OCI-M1 (cell line): ENCODE measurements around the gene MRPS34.
A peak's percentile ranks its signal among the peaks of the same experiment; 100 is the strongest.

Experiments used
- DNase-seq: peaks from one replicate; lab custom pipeline; 2025; lab: John Stamatoyannopoulos, UW

Gene MRPS34

DNA sequence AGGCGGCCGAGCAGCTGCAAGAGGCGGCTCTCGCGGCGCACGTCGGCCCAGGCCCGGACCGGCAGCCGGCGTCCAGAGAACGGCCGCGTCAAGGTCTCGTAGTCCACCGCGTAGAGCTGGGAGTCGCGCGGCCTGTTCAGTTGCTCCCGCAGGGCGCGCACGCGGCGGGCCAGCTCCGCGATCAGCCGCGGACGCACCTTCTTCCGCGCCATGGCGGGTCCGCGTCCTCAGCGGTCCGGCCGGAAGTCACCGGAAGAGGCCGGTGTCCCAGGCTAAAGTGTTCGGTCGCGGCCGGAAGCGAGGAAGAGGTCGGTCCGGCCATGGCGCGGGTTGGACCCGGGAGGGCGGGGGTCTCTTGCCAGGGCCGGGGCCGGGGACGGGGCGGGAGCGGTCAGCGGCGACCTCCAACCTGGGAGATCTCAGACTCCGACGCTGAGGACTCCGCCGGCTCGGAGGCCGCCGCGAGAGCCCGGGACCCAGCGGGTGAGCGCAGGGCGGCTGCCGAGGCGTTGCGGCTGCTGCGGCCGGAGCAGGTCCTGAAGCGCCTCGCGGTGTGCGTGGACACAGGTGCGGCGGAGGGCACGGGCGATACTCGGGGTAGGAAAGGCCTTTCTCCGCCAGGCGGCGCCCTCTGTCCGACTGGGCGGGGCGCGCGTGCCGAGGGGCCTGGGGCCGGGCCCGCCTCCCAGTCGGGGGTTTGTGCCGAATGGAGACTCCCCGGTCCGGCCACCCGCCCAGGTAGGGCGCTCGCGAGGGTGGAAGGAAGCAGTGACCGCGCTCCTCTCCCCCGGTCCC is at the start of gene MRPS34:
TSS of gene MRPS34 (minus strand) at position 227 of the 795 bp plus-strand sequence. CDS start at position 212, 15 bp downstream.
- peak; percentile 92 for DNase-seq

DNA sequence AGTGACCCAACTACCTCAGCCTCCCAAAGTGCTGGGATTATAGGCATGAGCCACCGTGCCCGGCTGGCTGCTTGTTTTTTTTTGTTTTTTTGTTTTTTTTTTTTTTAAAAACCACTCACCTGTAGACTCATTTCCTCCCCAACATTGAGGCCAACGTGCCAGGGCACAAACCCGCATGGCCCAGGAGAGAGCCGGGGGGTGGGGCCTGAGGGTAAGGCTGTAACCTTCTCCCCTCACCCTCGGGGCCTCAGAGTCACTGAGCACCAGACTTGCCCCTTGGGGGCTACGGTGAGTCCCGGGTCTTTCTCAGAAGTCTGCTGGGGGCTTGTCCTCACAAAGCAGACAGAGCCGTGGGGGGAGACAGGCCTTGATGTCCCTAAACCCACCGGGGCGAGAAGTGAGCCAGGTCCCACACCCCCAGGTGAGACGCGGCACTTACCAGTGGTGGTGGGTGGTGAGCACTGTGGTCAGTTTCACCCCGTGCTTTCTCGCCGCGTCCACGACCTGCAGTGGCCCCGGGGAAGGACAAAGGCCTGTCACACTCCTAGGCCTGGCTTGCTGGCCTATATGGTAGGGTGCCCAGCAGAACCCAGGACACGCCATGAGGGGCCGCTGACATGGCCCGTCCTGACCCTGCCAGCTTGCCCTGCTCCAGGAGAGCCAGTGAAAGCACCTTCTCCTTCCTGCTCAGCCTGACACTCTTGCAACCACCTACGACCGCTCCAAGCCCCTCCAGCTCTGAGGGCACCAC is 49.1 kb upstream of the MRPS34 start:
- no peak for DNase-seq

DNA sequence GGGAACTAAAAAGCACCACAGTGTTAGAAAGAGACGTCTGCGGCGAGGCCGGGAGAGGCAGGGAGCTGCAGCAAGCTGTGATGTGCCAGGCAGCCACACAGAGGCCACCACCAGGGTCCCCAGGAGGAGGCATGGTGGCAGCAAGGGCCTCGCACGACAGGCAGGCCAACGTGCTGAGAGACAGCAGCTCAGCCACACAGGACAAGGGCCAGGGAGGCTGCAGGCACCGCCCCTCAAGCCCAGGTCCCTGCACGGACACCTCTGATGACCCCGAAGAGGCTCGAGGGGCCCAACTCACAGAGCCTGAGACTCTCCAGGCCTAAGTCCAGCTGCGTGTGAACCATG is 48.0 kb upstream of the MRPS34 start:
- no peak for DNase-seq

DNA sequence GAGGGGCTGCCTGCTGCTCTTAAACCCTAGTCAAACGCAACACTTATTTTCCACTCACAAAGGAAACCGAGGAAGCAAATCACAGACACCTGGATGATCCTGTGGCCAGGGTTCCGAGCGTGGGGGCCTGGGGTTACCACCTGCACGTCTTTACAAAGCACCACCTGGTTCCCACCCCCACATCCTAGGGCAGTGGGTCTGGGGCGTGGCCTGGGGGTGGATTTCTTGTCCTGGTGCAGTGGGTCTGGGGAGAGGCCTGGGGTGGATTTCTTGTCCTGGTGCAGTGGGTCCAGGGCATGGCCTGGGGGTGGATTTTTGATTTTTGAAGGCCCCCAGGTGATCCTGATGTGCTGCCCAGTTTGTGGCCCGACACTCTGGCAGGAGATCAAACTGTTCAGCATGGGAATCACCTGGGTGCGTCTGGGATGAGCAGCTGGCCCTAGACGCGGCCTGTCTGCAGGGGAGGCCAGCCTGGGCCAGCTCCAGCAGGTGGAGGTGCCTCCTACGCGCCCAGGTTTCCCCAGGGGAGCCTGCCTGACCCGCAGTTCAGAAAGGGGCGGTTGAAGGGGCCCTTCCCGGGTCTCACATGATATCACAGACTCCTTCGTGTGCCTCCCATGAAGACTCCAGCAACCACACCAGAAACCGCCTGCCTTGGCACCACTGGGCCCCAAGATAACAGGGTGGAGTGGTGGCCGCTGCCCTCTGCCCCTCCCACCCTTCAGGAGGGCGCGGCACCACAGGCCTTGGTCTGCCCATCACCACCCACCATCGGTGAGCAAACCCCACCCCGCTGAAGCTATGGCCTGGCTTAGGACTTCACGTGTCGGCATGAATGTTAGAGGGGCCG is 47.4 kb upstream of the MRPS34 start:
- DNase-seq = no peak

DNA sequence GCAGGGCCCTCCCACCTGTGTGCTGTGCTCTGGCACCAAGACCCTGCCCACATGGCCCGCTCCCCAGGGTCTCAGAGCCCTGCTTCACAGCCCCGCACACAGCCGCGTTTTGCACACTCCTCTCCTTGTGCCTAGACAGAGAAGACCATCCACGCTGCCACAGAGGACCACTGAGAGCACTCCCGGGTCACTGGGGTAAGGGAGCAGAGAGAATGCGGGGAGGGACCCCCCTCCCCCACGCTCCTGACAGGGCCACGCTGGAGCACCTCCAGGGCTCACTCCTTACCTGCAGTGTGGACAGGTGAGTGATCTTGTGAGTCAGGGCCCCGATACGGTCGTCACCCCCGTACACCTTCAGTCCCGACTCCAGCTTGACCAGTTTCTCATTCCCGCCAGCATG is 46.7 kb upstream of the MRPS34 start:
- DNase-seq = no peak

DNA sequence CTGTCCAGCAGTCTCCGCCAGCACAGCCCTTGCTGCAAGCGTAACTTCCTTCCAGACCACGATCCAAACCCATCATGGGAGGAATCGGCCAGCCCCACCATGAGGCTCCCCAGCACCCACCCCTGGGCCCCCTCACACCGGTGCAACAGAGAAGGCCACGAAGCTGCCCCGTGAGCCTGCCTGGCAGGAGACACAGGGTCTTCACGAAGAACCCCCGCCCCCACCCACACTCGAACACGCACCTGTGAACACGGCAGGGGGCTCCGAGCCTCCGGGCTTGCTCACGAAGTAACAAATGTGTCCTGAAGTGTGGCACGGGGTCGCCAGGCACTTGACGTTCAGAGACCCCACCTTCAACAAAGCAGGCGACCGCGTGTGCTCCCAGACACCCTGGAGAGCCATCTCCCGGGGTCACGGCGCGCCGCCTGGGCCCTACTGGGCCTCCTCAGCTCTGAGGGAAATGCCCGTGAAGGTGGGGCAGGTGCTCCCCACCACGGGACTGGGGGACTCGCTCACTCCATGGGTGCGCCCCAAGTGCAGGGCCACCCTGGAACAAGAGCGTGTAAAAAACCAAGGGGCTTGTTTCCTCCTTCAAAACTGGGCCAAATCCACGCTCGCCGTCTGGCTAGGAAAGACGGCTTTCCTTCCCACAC is 46.1 kb upstream of the MRPS34 start:
- no peak for DNase-seq

DNA sequence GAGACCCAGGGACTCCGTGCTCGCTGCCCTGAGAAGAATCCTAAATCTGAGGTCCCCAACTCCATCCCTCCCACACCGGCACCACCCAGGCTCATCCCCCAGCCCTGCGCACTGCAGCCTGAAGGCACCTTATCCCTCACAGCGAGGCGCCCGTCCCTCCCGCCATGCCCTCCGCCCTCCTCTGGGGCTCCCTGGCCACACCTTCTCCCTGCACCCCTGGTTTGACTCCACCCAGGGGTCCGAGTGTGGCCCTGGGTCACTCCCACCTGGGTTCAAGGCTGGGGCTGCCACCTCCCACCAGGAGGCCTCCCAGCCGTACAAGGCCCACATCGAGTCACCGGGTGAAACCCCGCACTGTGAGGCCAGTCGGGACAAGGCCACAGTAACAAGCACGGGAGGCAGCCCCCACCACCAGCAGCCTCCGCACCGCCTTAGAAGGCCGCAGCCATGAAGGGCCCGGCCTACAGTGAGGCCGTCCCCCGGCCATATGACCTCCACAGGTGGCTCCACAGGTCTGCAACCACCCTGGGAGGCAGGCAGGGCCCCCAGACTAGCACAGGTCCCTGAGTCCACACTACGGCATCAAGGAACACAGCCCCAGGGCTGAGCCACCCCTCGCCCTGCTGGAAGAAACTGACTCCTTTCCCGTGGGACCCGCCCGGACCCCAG is 45.4 kb upstream of the MRPS34 start:
- DNase-seq = no peak

DNA sequence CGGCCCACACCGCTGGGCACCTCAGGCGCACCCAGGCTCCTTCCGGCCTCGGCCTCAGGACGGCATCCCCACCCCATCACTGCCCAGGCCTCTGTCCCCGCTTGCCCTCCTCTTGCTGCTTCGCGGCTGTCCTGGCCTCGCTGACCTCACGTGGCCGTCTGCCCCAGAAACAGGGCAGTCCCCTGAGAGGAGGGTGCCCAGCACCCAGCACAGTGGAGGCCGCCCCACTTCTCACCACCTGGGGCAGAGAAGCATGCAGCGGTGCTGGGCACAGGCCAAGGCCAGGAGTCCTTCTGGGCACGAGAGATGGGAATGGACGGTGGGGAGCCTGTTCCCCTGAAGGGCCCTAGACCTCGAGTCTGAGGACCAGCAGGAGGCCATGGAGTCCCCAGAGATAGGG is 44.8 kb upstream of the MRPS34 start:
- no peak for DNase-seq

DNA sequence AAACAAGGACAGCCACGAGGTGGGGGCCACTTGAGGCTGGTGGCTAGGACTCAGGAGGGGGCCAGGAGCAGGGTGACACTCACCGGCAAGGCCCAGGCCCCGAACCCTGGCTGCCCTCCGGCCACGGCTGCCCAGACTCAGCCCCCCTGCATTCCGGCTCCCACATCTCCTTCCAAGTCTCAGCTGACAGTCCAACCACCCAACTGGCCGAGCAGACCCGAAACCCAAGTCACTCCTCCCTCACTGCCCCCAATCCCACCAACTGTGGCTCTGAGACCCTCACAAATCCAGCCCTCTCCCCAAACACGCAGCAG is 44.3 kb upstream of the MRPS34 start:
- DNase-seq = no peak

DNA sequence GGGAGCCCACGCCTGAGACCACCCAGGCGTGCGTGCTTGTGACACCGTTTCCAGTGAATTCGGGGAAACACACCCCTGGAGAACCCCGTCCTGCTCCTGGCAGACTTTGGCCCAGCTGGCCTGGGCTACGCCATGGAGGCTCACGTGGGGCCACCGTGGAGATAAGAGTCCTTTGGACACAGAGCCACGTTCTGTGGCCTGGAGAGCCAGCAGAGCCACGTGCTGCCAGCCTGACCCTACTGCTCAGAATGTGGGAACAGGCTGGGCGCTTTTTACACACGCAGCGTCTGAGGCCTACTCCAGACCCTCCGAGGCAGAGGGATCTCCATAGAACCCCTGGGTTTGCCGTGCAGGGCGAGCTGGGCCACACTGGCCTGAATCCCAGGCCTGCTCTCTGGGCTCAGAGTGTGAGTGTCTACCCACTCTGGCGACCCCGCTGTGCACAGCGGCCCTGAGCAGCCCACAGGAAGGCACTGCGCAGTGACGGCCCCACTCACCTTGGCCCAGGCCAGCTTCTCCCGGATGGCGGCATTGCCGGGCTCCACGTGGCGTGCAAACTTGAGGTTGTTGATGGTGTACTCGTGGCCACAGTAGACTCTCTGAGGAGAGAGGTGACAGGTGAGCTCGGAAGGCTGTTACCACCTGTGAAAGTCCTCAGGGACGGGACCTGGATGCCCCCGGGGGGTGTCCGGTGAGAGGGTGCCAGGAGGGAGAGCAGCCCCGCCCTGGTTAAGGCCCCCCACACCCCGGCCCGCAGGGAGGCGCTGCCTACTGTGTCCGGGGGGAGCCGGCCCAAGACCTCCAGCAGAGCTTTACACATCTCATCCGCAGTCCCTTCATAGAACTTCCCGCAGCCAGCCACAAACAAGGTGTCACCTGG is 43.7 kb upstream of the MRPS34 start:
- no peak for DNase-seq

DNA sequence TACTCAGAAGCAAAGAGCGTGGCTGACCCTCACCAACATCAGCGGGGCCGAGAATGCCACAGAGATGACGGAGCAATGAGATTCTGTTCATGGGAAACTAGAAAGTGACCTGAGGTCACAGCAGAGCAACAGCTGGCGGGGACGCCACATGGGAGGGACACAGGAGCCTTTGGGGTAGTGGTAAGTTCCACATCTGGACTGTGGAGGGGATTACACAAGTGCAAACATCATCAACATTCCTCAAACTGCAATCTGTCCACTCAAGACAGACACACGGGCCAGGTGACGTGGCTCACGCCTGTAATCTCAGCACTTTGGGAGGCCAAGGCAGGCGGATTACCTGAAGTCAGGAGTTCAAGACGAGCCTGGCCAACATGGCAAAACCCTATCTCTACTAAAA is 42.5 kb upstream of the MRPS34 start:
- DNase-seq = no peak

DNA sequence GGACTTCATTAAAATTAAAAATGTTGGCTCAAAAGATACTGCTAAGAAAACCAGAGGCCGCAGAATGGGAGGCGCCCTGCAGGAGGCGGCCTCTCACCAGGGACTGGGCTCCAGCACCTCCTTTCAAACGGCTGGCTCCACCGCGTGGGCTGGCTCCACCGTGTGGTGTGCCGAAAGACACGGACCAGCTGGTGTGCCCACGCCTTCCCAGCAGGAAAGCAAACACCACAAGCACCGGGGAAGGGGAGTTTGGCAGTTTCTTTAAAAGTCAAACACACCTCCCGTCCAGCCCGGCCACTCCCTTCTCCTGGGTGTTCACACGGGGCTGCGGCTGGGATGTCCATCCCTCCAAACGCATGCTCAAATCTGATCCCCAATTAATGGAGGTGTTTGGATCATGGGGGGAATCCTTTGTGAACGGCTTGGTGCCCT is 39.8 kb upstream of the MRPS34 start:
- DNase-seq = peak; percentile 75

DNA sequence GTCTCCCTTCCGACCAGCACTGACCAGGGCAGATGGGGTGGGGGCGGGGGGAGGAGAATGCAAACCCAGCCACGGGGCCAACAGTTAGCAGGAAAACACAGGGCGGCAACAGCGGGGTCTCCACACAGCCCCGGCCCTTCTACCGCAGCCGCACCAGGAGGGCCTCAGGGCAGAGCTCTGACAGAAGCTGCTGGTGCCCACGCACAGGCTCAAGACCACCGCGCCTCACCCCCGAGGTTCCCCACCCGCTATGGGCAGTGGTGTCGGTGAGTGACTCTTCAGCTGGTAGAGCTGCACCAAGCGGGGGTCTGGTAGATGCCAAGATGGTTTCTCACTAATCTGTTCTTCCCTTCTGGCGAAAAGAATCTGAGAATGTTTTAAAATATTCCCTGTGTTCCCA is 37.6 kb upstream of the MRPS34 start:
- DNase-seq = no peak

DNA sequence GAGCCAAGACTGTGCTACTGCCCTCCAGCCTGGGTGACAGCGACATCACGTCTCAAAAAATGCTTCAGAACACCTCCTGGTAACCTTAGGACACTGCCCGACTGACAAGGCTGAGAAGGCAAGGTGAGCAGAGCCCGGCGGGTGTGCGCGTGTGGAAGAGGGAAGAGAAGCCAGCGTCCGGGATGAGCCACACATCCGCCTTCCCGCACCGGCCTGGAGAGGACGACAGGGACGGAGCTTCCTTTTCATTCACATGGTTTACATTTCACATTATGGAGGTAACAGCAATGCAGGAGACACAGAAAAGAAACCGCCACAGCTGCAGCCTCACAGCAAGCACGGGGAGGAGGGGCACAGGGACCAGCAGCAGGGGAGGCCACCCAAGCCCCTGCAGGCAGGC is 37.2 kb upstream of the MRPS34 start:
- DNase-seq = no peak

DNA sequence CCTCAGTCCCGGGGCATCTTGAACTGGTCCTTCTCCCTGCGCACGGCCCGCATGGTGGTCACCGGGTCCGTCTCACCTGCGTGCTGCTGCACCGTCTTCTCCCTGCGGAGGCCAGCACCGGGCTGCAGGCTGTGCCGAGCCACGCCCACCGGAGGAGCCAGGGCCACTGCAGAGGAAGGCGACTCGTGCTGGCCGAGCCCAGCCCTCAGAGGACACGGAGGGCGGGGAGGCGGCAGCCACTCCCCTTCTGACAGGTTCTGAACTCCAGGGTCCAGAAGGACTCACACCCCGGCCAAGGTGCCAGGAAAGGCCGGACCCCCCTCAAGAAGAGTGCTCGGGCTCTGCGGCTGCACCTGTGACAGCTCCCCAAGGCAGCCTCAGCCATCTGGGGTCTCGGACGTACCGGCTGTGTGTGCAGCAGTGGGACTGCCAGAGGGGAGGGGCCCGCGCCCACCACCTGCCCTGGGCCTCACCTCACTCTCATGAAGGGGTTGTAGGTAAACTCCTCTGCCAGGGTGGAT is 36.4 kb upstream of the MRPS34 start:
- DNase-seq = no peak

DNA sequence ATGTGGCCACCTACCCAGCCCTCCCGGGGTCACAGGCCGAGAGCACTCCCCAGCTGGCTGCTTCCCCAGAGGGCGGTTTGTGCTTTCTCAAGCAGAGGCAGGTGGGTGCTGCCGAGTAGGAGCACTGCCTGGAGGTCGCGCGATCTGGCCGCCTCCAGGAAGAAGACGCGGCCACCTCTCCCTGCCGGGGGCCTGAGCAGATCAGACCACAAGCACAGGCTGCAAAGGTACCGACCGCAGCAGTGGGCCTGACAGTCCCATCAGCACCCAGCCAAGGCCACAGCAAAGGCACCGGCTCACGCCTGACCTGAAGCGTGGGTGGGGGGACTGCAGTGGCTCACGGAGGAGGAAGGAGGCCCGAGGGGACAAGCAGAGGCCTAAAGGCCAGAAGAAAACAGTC is 35.8 kb upstream of the MRPS34 start:
- no peak for DNase-seq

DNA sequence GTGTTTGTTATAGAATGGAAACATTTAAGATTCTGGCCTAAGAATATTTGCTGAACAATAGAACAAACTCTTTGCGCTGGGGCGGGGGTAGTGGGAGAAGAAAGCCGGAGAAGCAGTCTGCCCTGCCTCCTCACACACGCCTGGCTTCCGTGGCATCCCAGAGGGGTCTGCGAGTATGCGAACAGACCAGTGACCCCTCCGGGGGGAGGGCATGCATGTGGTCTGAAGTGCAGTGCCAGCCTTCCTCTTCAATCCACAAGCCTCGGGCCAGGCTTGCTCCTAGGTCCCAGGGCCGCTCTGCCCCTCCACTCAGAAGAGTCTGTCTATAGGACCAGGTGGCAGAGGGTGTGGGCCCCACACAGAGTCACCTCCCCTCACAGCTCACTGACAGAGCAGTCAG is 34.7 kb upstream of the MRPS34 start:
- no peak for DNase-seq

DNA sequence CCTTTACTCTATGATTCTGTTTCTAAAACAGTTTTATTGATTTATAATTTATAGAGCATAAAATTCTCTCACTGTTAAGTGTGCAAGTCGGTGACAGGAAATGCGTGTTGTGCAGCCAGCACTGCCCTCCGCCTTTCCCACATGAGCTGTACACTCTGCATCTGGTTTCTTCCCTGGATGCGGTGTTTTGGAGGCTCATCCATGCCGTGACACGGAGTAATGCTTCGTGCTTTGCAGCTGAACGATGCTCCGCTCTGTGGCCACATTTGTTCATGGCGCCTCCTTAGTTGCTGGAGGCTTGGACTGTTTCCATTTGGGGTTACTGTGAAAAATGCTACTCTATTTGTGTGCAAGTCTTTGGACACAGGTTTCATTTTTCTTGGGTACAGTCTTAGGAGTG is 27.8 kb upstream of the MRPS34 start:
- no peak for DNase-seq

DNA sequence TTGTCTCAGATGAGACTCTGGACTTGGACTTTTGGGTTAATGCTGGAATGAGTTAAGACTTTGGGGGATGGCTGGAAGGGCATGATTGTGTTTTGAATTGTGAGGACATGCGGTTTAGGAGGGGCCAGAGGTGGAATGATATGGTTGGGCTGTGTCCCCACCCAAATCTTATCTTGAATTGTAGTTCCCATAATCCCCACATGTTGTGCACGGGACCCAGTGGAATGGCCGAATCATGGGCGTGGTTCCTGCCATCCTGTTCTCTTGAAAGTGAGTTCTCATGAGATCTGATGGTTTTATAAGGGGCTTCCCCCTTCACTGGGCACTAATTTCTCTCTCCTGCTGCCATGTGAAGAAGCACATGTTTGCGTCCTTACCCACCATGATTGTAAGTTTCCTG is 26.3 kb upstream of the MRPS34 start:
- peak; percentile 19 for DNase-seq

DNA sequence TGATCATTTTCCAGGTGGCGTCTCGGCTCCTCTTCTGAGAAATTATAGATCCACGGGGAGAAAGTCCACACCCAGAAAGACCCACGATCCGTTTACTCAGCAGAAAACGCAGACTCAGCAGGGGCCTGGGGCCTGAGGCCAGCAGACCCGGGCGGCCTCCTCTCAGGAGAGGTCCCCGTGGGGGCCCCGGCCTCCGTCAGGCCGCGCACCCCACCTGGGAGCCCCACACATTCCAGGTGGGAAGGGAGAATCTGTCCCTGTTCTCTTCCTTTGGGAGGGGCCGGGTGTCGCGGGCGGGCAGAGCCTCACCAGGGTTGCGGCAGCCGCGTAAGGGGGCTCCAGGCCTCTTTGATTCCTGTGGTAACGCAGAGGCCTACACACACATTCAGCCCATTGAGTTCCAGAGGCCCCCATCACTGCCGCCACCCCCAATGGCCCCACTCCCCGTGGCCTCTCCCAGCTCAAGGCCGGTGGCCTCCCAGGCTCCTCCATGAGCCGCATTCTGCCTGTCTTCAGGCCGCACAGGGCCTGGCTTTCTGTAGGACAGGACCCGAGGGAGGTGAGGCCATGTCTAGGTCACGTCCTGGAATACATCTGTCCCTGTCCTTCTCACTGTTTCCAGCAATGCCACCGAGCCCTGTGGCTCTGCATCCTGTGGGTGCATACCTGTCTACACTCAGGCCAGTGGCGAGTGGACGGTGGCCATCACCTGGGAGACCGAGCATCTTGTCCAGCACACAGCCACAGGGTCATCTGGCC is 22.2 kb upstream of the MRPS34 start:
- DNase-seq = no peak
